OCI-LY1 (cell line): ENCODE measurements around the gene LRIG1.

Experiments
- H2AFZ ChIP-seq: fragments of 200-600 bp; sonication (generic), shearing (Covaris generic); 2 replicates; pipeline ENCODE4 v1.6.0; 2014; ENCODE audit warnings: antibody characterized with exemption, mild to moderate bottlenecking, low read length
- H3F3A ChIP-seq: fragments of 200-600 bp; sonication (generic), shearing (Covaris generic); 2 replicates; pipeline ENCODE4 v1.6.0; 2014; ENCODE audit warnings: mild to moderate bottlenecking, antibody characterized with exemption, low read length, moderate library complexity; ENCODE audit not compliant: insufficient read depth
- H3K27ac ChIP-seq: fragments of 200-600 bp; sonication (generic); 2 replicates; pipeline ENCODE4 v1.5.1; 2014; ENCODE audit warnings: low read length, mixed run types, mild to moderate bottlenecking, low read depth; ENCODE audit not compliant: poor library complexity, severe bottlenecking
- H3K27me3 ChIP-seq: fragments of 200-600 bp; sonication (generic); 2 replicates; pipeline ENCODE4 v1.6.0; 2014; ENCODE audit warnings: antibody characterized with exemption, mild to moderate bottlenecking, low read length, moderate library complexity; ENCODE audit not compliant: insufficient read depth
- H3K36me3 ChIP-seq: fragments of 200-600 bp; sonication (generic); 2 replicates; pipeline ENCODE4 v1.6.1; 2014; ENCODE audit warnings: mild to moderate bottlenecking, antibody characterized with exemption, low read length, moderate library complexity, mixed read lengths; ENCODE audit not compliant: insufficient read depth
- H3K4me1 ChIP-seq: fragments of 200-600 bp; sonication (generic); 2 replicates; pipeline ENCODE4 v1.5.1; 2014; ENCODE audit warnings: mild to moderate bottlenecking, low read length, moderate library complexity; ENCODE audit not compliant: insufficient read depth, severe bottlenecking
- H3K4me2 ChIP-seq: fragments of 200-600 bp; sonication (generic), shearing (Covaris generic); 2 replicates; pipeline ENCODE4 v1.6.1; 2014; ENCODE audit warnings: low read length
- H3K4me3 ChIP-seq: fragments of 200-600 bp; sonication (generic); 2 replicates; pipeline ENCODE4 v1.5.1; 2014; ENCODE audit warnings: low read length, low read depth, mild to moderate bottlenecking, mixed read lengths; ENCODE audit not compliant: poor library complexity, severe bottlenecking
- H3K79me2 ChIP-seq: fragments of 200-600 bp; shearing (Covaris generic); 2 replicates; pipeline ENCODE4 v1.6.1; 2016; ENCODE audit warnings: mixed run types, low read length, mixed read lengths; ENCODE audit not compliant: insufficient read depth
- H3K9ac ChIP-seq: fragments of 200-600 bp; sonication (generic), shearing (Covaris generic); 2 replicates; pipeline ENCODE4 v1.6.1; 2014; ENCODE audit warnings: mild to moderate bottlenecking, low read length, mixed read lengths
- H3K9me2 ChIP-seq: fragments of 200-600 bp; sonication (generic), shearing (Covaris generic); 2 replicates; pipeline ENCODE4 v1.6.1; 2014; ENCODE audit warnings: low read depth, mild to moderate bottlenecking, low read length, mixed read lengths
- H3K9me3 ChIP-seq: fragments of 200-600 bp; shearing (Covaris generic); 2 replicates; pipeline ENCODE4 v1.6.1; 2014; ENCODE audit warnings: low read length, mixed read lengths
- H4K20me1 ChIP-seq: fragments of 200-600 bp; sonication (generic), shearing (Covaris generic); 2 replicates; pipeline ENCODE4 v1.6.0; 2016; ENCODE audit warnings: mild to moderate bottlenecking, low read length; ENCODE audit not compliant: insufficient read depth
- CTCF ChIP-seq: fragments of 200-600 bp; sonication (generic), shearing (Covaris generic); IDR thresholded peaks from 2 replicates; pipeline ENCODE4 v1.5.1; 2017; ENCODE audit warnings: mild to moderate bottlenecking, antibody characterized with exemption, low read length, moderate library complexity, mixed read lengths
- EZH2 ChIP-seq: fragments of 200-600 bp; sonication (generic), shearing (Covaris generic); IDR thresholded peaks from 2 replicates; pipeline ENCODE4 v1.8.0; 2017; ENCODE audit warnings: borderline replicate concordance, mixed run types, mild to moderate bottlenecking, antibody characterized with exemption, low read length, moderate library complexity, mixed read lengths

Gene LRIG1

DNA sequence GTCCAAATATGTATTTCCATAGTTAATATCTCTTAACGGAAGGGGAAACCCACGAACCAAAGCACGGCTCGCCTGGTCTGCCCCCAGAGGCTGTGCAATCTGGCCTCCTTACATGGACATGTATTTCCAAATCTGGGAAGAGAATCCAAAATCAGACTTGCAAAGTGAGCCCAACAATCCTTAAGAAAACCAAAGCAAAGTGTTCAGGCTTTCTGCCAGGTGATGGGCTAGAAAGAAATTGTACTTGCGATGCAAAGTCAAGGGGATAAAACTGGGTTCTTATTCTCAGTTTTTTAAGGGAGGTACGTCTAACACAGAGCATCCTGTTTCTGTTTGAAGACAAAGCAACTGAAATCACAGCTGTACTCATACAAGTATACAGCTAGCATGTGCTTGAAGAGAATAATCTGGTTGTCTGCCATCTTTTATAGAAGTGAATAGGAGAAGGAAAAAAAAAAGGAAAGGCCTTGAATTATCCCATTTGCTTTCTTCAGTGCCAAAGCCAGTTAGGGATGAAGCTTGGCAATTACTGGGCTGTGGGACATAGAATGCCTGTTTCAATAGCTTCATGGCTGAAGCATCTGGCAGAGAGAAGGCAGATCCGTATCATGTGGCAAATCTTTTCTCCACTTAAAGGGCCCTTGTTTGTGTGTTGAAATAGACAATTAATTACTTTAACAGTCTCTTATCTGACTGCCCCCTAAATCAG, 48.4 kb downstream of the LRIG1 start:
- no peak overlapping the region for H2AFZ ChIP-seq
- H3K4me1 ChIP-seq: no peaks in the 10 kb centered on the region
- H3K9me3 ChIP-seq: no peaks in the 10 kb centered on the region
- H3K27ac ChIP-seq: no peak overlapping the region
- no peak for TF ChIP-seq CTCF
- TF ChIP-seq EZH2: no peak
- H3K4me2 ChIP-seq: no peak overlapping the region
- no peaks in the 10 kb centered on the region for H3K79me2 ChIP-seq
- no peaks in the 10 kb centered on the region for H3F3A ChIP-seq
- H4K20me1 ChIP-seq: no peaks in the 10 kb centered on the region
- no peaks in the 10 kb centered on the region for H3K9me2 ChIP-seq
- H3K27me3 ChIP-seq: no peaks in the 10 kb centered on the region
- H3K36me3 ChIP-seq: no peaks in the 10 kb centered on the region
- H3K4me3 ChIP-seq: no peak overlapping the region
- H3K9ac ChIP-seq: no peak overlapping the region

DNA sequence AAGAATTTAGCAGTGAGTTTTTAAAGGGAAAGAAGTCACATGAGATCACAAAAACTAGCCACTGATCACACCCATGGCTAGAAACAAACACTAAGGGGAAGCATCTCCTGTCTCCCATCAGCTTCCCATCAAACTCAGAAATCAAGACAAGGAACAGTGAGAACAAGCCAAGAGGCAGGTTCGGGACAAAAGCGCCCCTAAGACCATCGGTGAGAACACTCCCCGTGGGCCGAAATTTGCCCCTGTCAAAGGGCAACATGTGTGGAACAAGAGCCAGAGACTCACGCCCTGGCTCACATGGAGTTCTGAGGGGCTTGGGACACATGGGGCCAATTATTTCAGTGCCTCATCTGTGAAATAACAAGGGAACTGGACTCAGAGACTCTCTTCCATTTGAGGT, 49.1 kb downstream of the LRIG1 start:
- no peaks in the 10 kb centered on the region for H3K4me1 ChIP-seq
- H3K4me3 ChIP-seq: no peak overlapping the region
- H4K20me1 ChIP-seq: no peaks in the 10 kb centered on the region
- TF ChIP-seq CTCF: no peak
- no peak for TF ChIP-seq EZH2
- no peaks in the 10 kb centered on the region for H3K9me3 ChIP-seq
- H2AFZ ChIP-seq: no peak overlapping the region
- no peaks in the 10 kb centered on the region for H3K79me2 ChIP-seq
- H3K4me2 ChIP-seq: no peak overlapping the region
- no peak overlapping the region for H3K27ac ChIP-seq
- H3K27me3 ChIP-seq: no peaks in the 10 kb centered on the region
- no peaks in the 10 kb centered on the region for H3F3A ChIP-seq
- H3K36me3 ChIP-seq: no peaks in the 10 kb centered on the region
- H3K9me2 ChIP-seq: no peaks in the 10 kb centered on the region
- H3K9ac ChIP-seq: no peak overlapping the region

GRCh38 chr3:66450390-66451022, 50.3 kb downstream of the LRIG1 start:
- no peaks in the 10 kb centered on the region for H3K36me3 ChIP-seq
- H3F3A ChIP-seq: no peaks in the 10 kb centered on the region
- no peak overlapping the region for H3K4me3 ChIP-seq
- no peaks in the 10 kb centered on the region for H3K4me1 ChIP-seq
- H3K9ac ChIP-seq: no peak overlapping the region
- H3K9me2 ChIP-seq: no peaks in the 10 kb centered on the region
- no peaks in the 10 kb centered on the region for H3K27me3 ChIP-seq
- H3K27ac ChIP-seq: no peak overlapping the region
- no peaks in the 10 kb centered on the region for H4K20me1 ChIP-seq
- H3K4me2 ChIP-seq: no peak overlapping the region
- no peak overlapping the region for H2AFZ ChIP-seq
- TF ChIP-seq CTCF (no peak), EZH2 (no peak)
- no peaks in the 10 kb centered on the region for H3K79me2 ChIP-seq
- no peaks in the 10 kb centered on the region for H3K9me3 ChIP-seq
